Keratinocyte (primary cell): Measurements from ENCODE around the gene NLRX1. TPM values are rescaled to one million over a fixed set of nuclear protein-coding genes. Genes with fewer than 3 reads are reported as not detected.
A peak's percentile ranks its signal among the peaks of the same experiment; 100 is the strongest.

ENCODE experiments used
- DNase-seq: peaks from one replicate; pipeline ENCODE4 v3.0.0-alpha.2; 2011; ENCODE audit warnings: low read depth, missing footprints, low spot score
- FAIRE-seq: peaks from 2 replicates; lab custom pipeline; 2011; peaks lifted over from hg19 to GRCh38; lab: Jason Lieb, UNC
- H2AFZ ChIP-seq: 2 replicates; pipeline ENCODE4 v1.6.0; 2012; ENCODE audit warnings: low read length, control low read depth, inconsistent platforms; ENCODE audit not compliant: control insufficient read depth
- H3K27ac ChIP-seq: 2 replicates; pipeline ENCODE4 v1.5.1; 2011; ENCODE audit warnings: low read length; ENCODE audit not compliant: control insufficient read depth, insufficient read depth
- H3K27me3 ChIP-seq: 3 replicates; pipeline ENCODE4 v1.6.0; 2011; ENCODE audit warnings: low read length; ENCODE audit not compliant: control insufficient read depth, insufficient read depth; ENCODE audit errors: extremely low read depth
- H3K36me3 ChIP-seq, 2 experiments: 2 replicates in 1 of 2; 3 replicates in 1 of 2; pipeline ENCODE4 v1.5.1; 2011; ENCODE audit warnings: low read length in 2 of 2, mild to moderate bottlenecking in 1 of 2; ENCODE audit not compliant: control insufficient read depth in 2 of 2, insufficient read depth in 2 of 2; ENCODE audit errors: extremely low read depth in 1 of 2
- H3K4me1 ChIP-seq: 3 replicates; pipeline ENCODE4 v1.5.1; 2011; ENCODE audit warnings: low read length; ENCODE audit not compliant: control insufficient read depth, insufficient read depth; ENCODE audit errors: extremely low read depth
- H3K4me2 ChIP-seq: 3 replicates; pipeline ENCODE4 v1.6.0; 2011; ENCODE audit warnings: low read depth, low read length; ENCODE audit not compliant: control insufficient read depth, insufficient read depth; ENCODE audit errors: extremely low read depth
- H3K4me3 ChIP-seq, 3 experiments: fragments of 200-600 bp in 1 of 3; sonication (generic) in 1 of 3; 2 replicates in 2 of 3; 3 replicates in 1 of 3; pipeline ENCODE4 v1.5.1; 2011 to 2016; ENCODE audit warnings: low read length in 3 of 3, mild to moderate bottlenecking in 3 of 3, control low read depth in 2 of 3, inconsistent platforms in 1 of 3, low read depth in 1 of 3, mixed read lengths in 1 of 3, mixed run types in 1 of 3, moderate library complexity in 1 of 3; ENCODE audit not compliant: control insufficient read depth in 2 of 3, insufficient read depth in 2 of 3; ENCODE audit errors: extremely low read depth in 1 of 3
- H3K79me2 ChIP-seq: 2 replicates; pipeline ENCODE4 v1.6.0; 2012; ENCODE audit warnings: low read length; ENCODE audit not compliant: control insufficient read depth, insufficient read depth
- H3K9ac ChIP-seq: 3 replicates; pipeline ENCODE4 v1.6.0; 2011; ENCODE audit warnings: low read length; ENCODE audit not compliant: control insufficient read depth, insufficient read depth; ENCODE audit errors: extremely low read depth
- H3K9me1 ChIP-seq: 3 replicates; pipeline ENCODE4 v1.6.0; 2011; ENCODE audit warnings: low read length; ENCODE audit not compliant: control insufficient read depth, insufficient read depth; ENCODE audit errors: extremely low read depth
- H3K9me3 ChIP-seq: 2 replicates; pipeline ENCODE4 v1.5.1; 2012; ENCODE audit warnings: low read depth, low read length; ENCODE audit not compliant: control insufficient read depth
- H4K20me1 ChIP-seq: 3 replicates; pipeline ENCODE4 v1.6.0; 2011; ENCODE audit warnings: low read length; ENCODE audit not compliant: control insufficient read depth, insufficient read depth; ENCODE audit errors: extremely low read depth
- EZH2 ChIP-seq: IDR thresholded peaks from one replicate; pipeline ENCODE4 v1.6.1; 2012; ENCODE audit warnings: inconsistent platforms, mild to moderate bottlenecking, low read length, moderate library complexity
- dilution Hi-C: fragments of 300-500 bp; cut with MboI; formaldehyde crosslinking; loops from one replicate; pipeline ENCODE4 v1.7.0; 2020; ENCODE audit warnings: low sequenced_read_pairs; ENCODE audit not compliant: extremely low pct_ligation_motif_present
- polyA plus RNA-seq, 5 experiments: library from polyadenylated mRNA; depleted of rRNA in 3 of 5; stranded (reverse) in 3 of 5; stranded (forward) in 1 of 5; unstranded in 1 of 5; fragments of >200 nt; gene quantifications; 1 replicate in 1 of 5; 2 replicates in 3 of 5; 3 replicates in 1 of 5; pipeline versions ENCODE4 v1.2.1 to v1.2.3, GENCODE V29; 2011 to 2012; ENCODE audit warnings: missing spikeins in 2 of 5, low read depth in 1 of 5, low replicate concordance in 1 of 5
- TF ChIP-seq, protein P1 (sequence below), 3 experiments: IDR thresholded peaks in 1 of 3; conservative IDR thresholded peaks in 1 of 3; optimal IDR thresholded peaks in 1 of 3; 2 replicates in 2 of 3; 3 replicates in 1 of 3; pipeline versions ENCODE3 to v1.5.1; 2011; ENCODE audit warnings: low read length in 3 of 3, mild to moderate bottlenecking in 3 of 3, moderate library complexity in 2 of 3, control low read depth in 1 of 3, inconsistent platforms in 1 of 3; ENCODE audit not compliant: insufficient read depth in 2 of 3; ENCODE audit errors: extremely low read depth in 1 of 3

Gene NLRX1
- polyA plus RNA-seq, 1 donor (not counting 4 experiments of a cell fraction or from before 2014, with no cell fraction given), result 8.1 TPM

- peaks cover 66% of the 10 kb centered on the region for H3K79me2 ChIP-seq
- H3K36me3 ChIP-seq, result peaks cover 0 to 8% of the 10 kb centered on the region in 2 experiments
- H3K9me1 ChIP-seq, result no peaks in the 10 kb centered on the region
- FAIRE-seq (no peak), DNase-seq (no peak)
- H3K4me3 ChIP-seq, result no peak overlapping the region
- H4K20me1 ChIP-seq, result no peaks in the 10 kb centered on the region
- TF ChIP-seq, protein P1, sequence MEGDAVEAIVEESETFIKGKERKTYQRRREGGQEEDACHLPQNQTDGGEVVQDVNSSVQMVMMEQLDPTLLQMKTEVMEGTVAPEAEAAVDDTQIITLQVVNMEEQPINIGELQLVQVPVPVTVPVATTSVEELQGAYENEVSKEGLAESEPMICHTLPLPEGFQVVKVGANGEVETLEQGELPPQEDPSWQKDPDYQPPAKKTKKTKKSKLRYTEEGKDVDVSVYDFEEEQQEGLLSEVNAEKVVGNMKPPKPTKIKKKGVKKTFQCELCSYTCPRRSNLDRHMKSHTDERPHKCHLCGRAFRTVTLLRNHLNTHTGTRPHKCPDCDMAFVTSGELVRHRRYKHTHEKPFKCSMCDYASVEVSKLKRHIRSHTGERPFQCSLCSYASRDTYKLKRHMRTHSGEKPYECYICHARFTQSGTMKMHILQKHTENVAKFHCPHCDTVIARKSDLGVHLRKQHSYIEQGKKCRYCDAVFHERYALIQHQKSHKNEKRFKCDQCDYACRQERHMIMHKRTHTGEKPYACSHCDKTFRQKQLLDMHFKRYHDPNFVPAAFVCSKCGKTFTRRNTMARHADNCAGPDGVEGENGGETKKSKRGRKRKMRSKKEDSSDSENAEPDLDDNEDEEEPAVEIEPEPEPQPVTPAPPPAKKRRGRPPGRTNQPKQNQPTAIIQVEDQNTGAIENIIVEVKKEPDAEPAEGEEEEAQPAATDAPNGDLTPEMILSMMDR (optimal IDR thresholded peaks at IDR 0.05 in 1 of 3, IDR thresholded peaks at IDR 0.05 in 1 of 3, conservative IDR thresholded peaks at IDR 0.05 in 1 of 3; ENCODE audit: extremely low read depth in 1 of 3, insufficient read depth in 2 of 3, low read length in 3 of 3), result no peak
- no peak for TF ChIP-seq EZH2
- H3K27ac ChIP-seq, result peak overlapping the region; percentile 52
- no peak overlapping the region for H3K9ac ChIP-seq
- H3K27me3 ChIP-seq, result no peaks in the 10 kb centered on the region
- H3K9me3 ChIP-seq, result no peaks in the 10 kb centered on the region
- H3K4me2 ChIP-seq, result peak overlapping the region; percentile 54
- H3K4me1 ChIP-seq, result peaks cover 12% of the 10 kb centered on the region
- dilution Hi-C loops, result no loop called here
- no peak overlapping the region for H2AFZ ChIP-seq
Observed at GRCh38 chr11:119229288-119229672, 60.8 kb downstream of the NLRX1 start.

GRCh38 chr11:119229741-119230140, 61.2 kb downstream of the NLRX1 start:
- Histone ChIP-seq H3K27me3 (no peaks in the 10 kb centered on the region), H3K9me1 (no peaks in the 10 kb centered on the region), H3K36me3 (peaks cover 0 to 8% of the 10 kb centered on the region in 2 experiments), H3K9ac (no peak overlapping the region), H4K20me1 (no peaks in the 10 kb centered on the region), H3K4me3 (no peak overlapping the region), H3K4me1 (peaks cover 12% of the 10 kb centered on the region), H3K79me2 (peaks cover 64% of the 10 kb centered on the region), H2AFZ (no peak overlapping the region), H3K9me3 (no peaks in the 10 kb centered on the region), H3K4me2 (peak overlapping the region; percentile 54), H3K27ac (peak overlapping the region; percentile 52)
- FAIRE-seq, result peak; percentile 5
- no peak for TF ChIP-seq EZH2
- TF ChIP-seq, protein P1 (optimal IDR thresholded peaks at IDR 0.05 in 1 of 3, IDR thresholded peaks at IDR 0.05 in 1 of 3, conservative IDR thresholded peaks at IDR 0.05 in 1 of 3; ENCODE audit: extremely low read depth in 1 of 3, insufficient read depth in 2 of 3, low read length in 3 of 3), result no peak
- no peak for DNase-seq
- dilution Hi-C loops, result no loop called here

Other genes starting within 250 kb of the NLRX1 start
- gene BCL9L, start 242.8 kb upstream of the NLRX1 start, polyA plus RNA-seq, result 7.7 to 21.3 TPM (median 10.6 TPM) in 3 replicates
- gene UPK2, start 212.4 kb upstream of the NLRX1 start, polyA plus RNA-seq, result 0.13 to 0.25 TPM (median 0.20 TPM) in 3 replicates
- gene FOXR1, start 197.0 kb upstream of the NLRX1 start, polyA plus RNA-seq, result not detected in 3 replicates
- 11.9 to 22.6 TPM (median 14.9 TPM) in 3 replicates for gene CENATAC, start 170.6 kb upstream of the NLRX1 start, polyA plus RNA-seq
- gene RPS25, start 150.4 kb upstream of the NLRX1 start, polyA plus RNA-seq, result 650 to 2,463 TPM (median 978 TPM) in 3 replicates
- 113 to 121 TPM (median 119 TPM) in 3 replicates for gene TRAPPC4, start 150.0 kb upstream of the NLRX1 start, polyA plus RNA-seq
- 17.0 to 25.0 TPM (median 20.2 TPM) in 3 replicates for gene SLC37A4, start 137.8 kb upstream of the NLRX1 start, polyA plus RNA-seq
- 103 to 170 TPM (median 119 TPM) in 3 replicates for gene HYOU1, start 111.5 kb upstream of the NLRX1 start, polyA plus RNA-seq
- 9.0 to 18.9 TPM (median 12.1 TPM) in 3 replicates for gene VPS11, start 100.9 kb upstream of the NLRX1 start, polyA plus RNA-seq
- 43.5 to 52.0 TPM (median 48.7 TPM) in 3 replicates for gene HMBS, start 83.8 kb upstream of the NLRX1 start, polyA plus RNA-seq
- gene DPAGT1, start 66.9 kb upstream of the NLRX1 start, polyA plus RNA-seq, result 59.7 to 75.4 TPM (median 60.4 TPM) in 3 replicates
- gene C2CD2L, start 61.4 kb upstream of the NLRX1 start, polyA plus RNA-seq, result 2.8 to 3.6 TPM (median 2.9 TPM) in 3 replicates
- gene HINFP, start 47.1 kb upstream of the NLRX1 start, polyA plus RNA-seq, result 15.6 to 21.9 TPM (median 18.5 TPM) in 3 replicates
- gene ABCG4, start 19.7 kb upstream of the NLRX1 start, polyA plus RNA-seq, result 0.14 to 0.27 TPM (median 0.21 TPM) in 3 replicates
- gene NHERF4, start 16.8 kb downstream of the NLRX1 start, polyA plus RNA-seq, result not detected in 3 replicates
- 7.9 to 15.2 TPM (median 14.1 TPM) in 3 replicates for gene CBL, start 37.6 kb downstream of the NLRX1 start, polyA plus RNA-seq
- 8.5 to 12.1 TPM (median 10.5 TPM) in 3 replicates for gene MCAM, start 148.4 kb downstream of the NLRX1 start, polyA plus RNA-seq
- 9.1 to 27.7 TPM (median 13.2 TPM) in 3 replicates for gene RNF26, start 165.8 kb downstream of the NLRX1 start, polyA plus RNA-seq
- 0.04 TPM in 1 of 3 replicates, not detected in the others for gene C1QTNF5, start 172.2 kb downstream of the NLRX1 start, polyA plus RNA-seq
- not detected in 3 replicates for gene MFRP, start 178.0 kb downstream of the NLRX1 start, polyA plus RNA-seq
- 0.35 to 0.49 TPM (median 0.46 TPM) in 3 replicates for gene USP2, start 213.0 kb downstream of the NLRX1 start, polyA plus RNA-seq